Fibroblast of skin of back (primary cell): ENCODE data around the gene MEA1.

Source experiments
- DNase-seq: peaks from one replicate; pipeline ENCODE4 v3.0.0-alpha.2; 2013

The MEA1 gene

GRCh38 chr6:42969934-42970333 lies 43.8 kb downstream of the MEA1 start:
- no peak for DNase-seq

GRCh38 chr6:42969431-42969830 lies 44.3 kb downstream of the MEA1 start:
- no peak for DNase-seq

- no peak for DNase-seq
Observed at GRCh38 chr6:42968783-42969182, 45.0 kb downstream of the MEA1 start.

- no peak for DNase-seq
Observed at GRCh38 chr6:42968126-42968701, 45.5 kb downstream of the MEA1 start.

- DNase-seq = no peak
Observed at GRCh38 chr6:42967228-42967627, 46.5 kb downstream of the MEA1 start.

- no peak for DNase-seq
Observed at GRCh38 chr6:42966571-42966970, 47.2 kb downstream of the MEA1 start.

- peak; percentile 59 for DNase-seq
Observed at GRCh38 chr6:42963855-42964605, 49.7 kb downstream of the MEA1 start.

GRCh38 chr6:42963179-42963854 lies 50.4 kb downstream of the MEA1 start:
- no peak for DNase-seq

GRCh38 chr6:42962502-42963178 lies 51.1 kb downstream of the MEA1 start:
- no peak for DNase-seq

GRCh38 chr6:42962096-42962495 lies 51.6 kb downstream of the MEA1 start:
- no peak for DNase-seq
